ENCODE measurements around the gene FYCO1. TPM values are rescaled to one million over a fixed set of nuclear protein-coding genes. Genes with fewer than 3 reads are reported as not detected.
"Not testable (repeated sequence)": the region's sequence is repeated elsewhere in the genome, so short reads cannot be mapped to it uniquely, and the experiment has no call there.

Gene FYCO1
- 10 to 100 TPM; 21.7 to 22.6 TPM for total RNA-seq

- Mint-ChIP-seq H3K27ac (peak within 1 kb of the TSS; percentile 93), H3K27me3 (peaks cover 8% of the 10 kb centered on the region), H3K36me3 (ENCODE audit: low read depth) (peaks cover 35% of the 10 kb centered on the region), H3K9me3 (peaks cover 4% of the 10 kb centered on the region), H3K4me1 (peaks cover 46% of the 10 kb centered on the region), H3K4me3 (peak within 1 kb of the TSS; percentile 84)
- POLR2A ChIA-PET = interaction anchor here (0.9 to 10.6 kb wide), 18 partner anchors 10 to 375 kb away, joined by 3 to 177 read pairs (median 10); partner anchors contain the start of genes CCR1, CCR5 and CXCR6
- DNase-seq = peak; percentile 91
- CTCF ChIA-PET = interaction anchor here (0.8 to 2.9 kb wide), 9 partner anchors 14 to 302 kb away, joined by 3 to 13 read pairs (median 4); partner anchors contain the start of gene CXCR6
These were observed at the start of gene FYCO1 for GRCh38 chr3:45995236-45996192. TSS of gene FYCO1 (minus strand) at chr3:45995824. CDS start at chr3:45984910, 10,914 bp downstream.

- no peak overlapping the region for H3K4me3 Mint-ChIP-seq
- ChIA-PET CTCF (no interaction called here), POLR2A (no interaction called here)
- H3K9me3 Mint-ChIP-seq = peaks cover 8% of the 10 kb centered on the region
- H3K27me3 Mint-ChIP-seq = peaks cover 25% of the 10 kb centered on the region
- H3K4me1 Mint-ChIP-seq = no peaks in the 10 kb centered on the region
- no peaks in the 10 kb centered on the region for H3K36me3 Mint-ChIP-seq (ENCODE audit: low read depth)
- no peak overlapping the region for H3K27ac Mint-ChIP-seq
- DNase-seq = no peak
These were observed 43.3 kb upstream of the FYCO1 start for GRCh38 chr3:46038916-46039315.

DNA sequence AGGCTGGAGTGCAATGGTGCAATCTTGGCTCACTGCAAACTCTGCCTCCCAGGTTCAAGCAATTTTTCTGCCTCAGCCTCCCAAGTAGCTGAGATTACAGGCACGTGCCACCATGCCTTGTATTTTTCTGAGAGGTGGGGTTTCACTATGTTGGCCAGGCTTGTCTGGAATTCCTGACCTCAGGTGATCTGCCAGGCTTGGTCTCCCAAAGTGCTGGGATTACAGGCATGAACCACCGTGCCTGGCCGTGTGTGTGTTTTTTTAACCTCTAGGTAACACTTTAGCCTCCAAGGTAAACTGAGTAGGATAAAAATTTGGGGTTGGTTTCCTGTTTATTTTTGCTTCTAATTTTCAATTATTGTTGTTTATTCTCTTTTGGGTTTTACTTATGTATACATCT, 42.4 kb upstream of the FYCO1 start:
- H3K4me1 Mint-ChIP-seq; H3K36me3 Mint-ChIP-seq (ENCODE audit: low read depth); POLR2A ChIA-PET; DNase-seq; H3K4me3 Mint-ChIP-seq; CTCF ChIA-PET; H3K27ac Mint-ChIP-seq; H3K9me3 Mint-ChIP-seq: not testable (repeated sequence)
- peaks cover 25% of the 10 kb centered on the region for H3K27me3 Mint-ChIP-seq

DNA sequence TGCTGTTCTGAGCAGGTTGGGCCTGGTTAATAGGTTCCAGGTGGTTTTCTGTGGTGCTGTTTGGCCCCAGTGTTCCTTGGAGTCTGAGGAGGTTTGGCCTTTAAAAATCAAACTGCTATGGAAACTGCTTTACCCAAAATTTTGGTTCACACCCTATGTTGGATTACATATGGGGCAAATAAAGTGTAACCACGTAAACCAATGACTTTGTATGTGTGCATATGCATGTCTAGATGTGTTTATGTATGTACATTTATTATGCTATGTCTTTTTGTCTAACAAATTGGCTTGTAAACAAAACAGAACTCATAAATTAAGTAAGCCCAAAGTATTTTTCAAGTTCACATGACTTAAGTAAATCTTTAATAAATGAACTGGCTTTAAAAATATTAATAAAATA, 40.6 kb upstream of the FYCO1 start:
- Mint-ChIP-seq H3K27me3 (peaks cover 13% of the 10 kb centered on the region), H3K9me3 (peaks cover 4% of the 10 kb centered on the region), H3K4me3 (no peak overlapping the region), H3K27ac (no peak overlapping the region), H3K36me3 (ENCODE audit: low read depth) (no peaks in the 10 kb centered on the region), H3K4me1 (no peaks in the 10 kb centered on the region)
- CTCF ChIA-PET = no interaction called here
- POLR2A ChIA-PET = no interaction called here
- no peak for DNase-seq

- H3K4me1 Mint-ChIP-seq = no peaks in the 10 kb centered on the region
- peaks cover 11% of the 10 kb centered on the region for H3K9me3 Mint-ChIP-seq
- no peak overlapping the region for H3K4me3 Mint-ChIP-seq
- H3K36me3 Mint-ChIP-seq (ENCODE audit: low read depth) = peaks cover 9% of the 10 kb centered on the region
- no peaks in the 10 kb centered on the region for H3K27me3 Mint-ChIP-seq
- DNase-seq = no peak
- CTCF ChIA-PET = interaction anchor here (1.2 kb wide), 1 partner anchor 38 kb away, joined by 3 read pairs; no protein-coding TSS in a partner anchor
- no peak overlapping the region for H3K27ac Mint-ChIP-seq
- POLR2A ChIA-PET = no interaction called here
These were observed 36.1 kb upstream of the FYCO1 start for GRCh38 chr3:46031747-46032146.

GRCh38 chr3:46031269-46031668, 35.6 kb upstream of the FYCO1 start:
- Mint-ChIP-seq H3K27me3 (no peaks in the 10 kb centered on the region), H3K4me3 (no peak overlapping the region), H3K36me3 (ENCODE audit: low read depth) (peaks cover 9% of the 10 kb centered on the region), H3K4me1 (no peaks in the 10 kb centered on the region), H3K27ac (no peak overlapping the region), H3K9me3 (peaks cover 11% of the 10 kb centered on the region)
- POLR2A ChIA-PET = no interaction called here
- CTCF ChIA-PET = interaction anchor here (1.2 kb wide), 1 partner anchor 38 kb away, joined by 3 read pairs; no protein-coding TSS in a partner anchor
- no peak for DNase-seq

DNA sequence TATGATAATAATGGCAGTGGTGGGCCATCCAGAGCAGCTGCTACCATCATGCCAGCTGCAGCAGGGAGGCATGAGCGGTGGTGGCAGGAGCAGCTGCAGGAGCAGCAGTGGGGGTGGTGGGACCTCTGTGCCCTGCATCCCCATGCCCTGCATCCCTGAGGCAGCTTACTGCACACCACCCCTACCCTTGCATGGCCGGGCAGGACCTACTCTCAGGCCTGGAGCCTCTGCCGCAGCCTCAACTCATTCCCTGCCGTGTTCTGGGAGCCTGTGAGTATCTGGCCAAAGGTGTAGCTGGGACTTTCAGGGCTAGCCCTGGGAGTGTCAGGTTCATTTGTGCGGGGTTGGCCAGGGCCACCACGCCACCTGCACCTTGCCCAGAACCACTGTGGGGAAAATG, 35.0 kb upstream of the FYCO1 start:
- Mint-ChIP-seq H3K36me3 (ENCODE audit: low read depth) (peaks cover 9% of the 10 kb centered on the region), H3K27ac (no peak overlapping the region), H3K4me1 (no peaks in the 10 kb centered on the region), H3K4me3 (no peak overlapping the region), H3K9me3 (peaks cover 11% of the 10 kb centered on the region), H3K27me3 (no peaks in the 10 kb centered on the region)
- no peak for DNase-seq
- CTCF ChIA-PET = no interaction called here
- POLR2A ChIA-PET = no interaction called here

- H3K36me3 Mint-ChIP-seq (ENCODE audit: low read depth) = peaks cover 9% of the 10 kb centered on the region
- DNase-seq = no peak
- ChIA-PET CTCF (no interaction called here), POLR2A (no interaction called here)
- H3K27me3 Mint-ChIP-seq = peaks cover 1% of the 10 kb centered on the region
- H3K4me3 Mint-ChIP-seq = no peak overlapping the region
- no peaks in the 10 kb centered on the region for H3K4me1 Mint-ChIP-seq
- H3K27ac Mint-ChIP-seq = no peak overlapping the region
- peaks cover 11% of the 10 kb centered on the region for H3K9me3 Mint-ChIP-seq
These were observed 34.4 kb upstream of the FYCO1 start for GRCh38 chr3:46029953-46030543.

- ChIA-PET POLR2A (no interaction called here), CTCF (interaction anchor here (1.0 kb wide), 2 partner anchors 49 to 89 kb away, joined by 3 read pairs; no protein-coding TSS in a partner anchor)
- peaks cover 4% of the 10 kb centered on the region for H3K27me3 Mint-ChIP-seq
- DNase-seq = no peak
- no peak overlapping the region for H3K27ac Mint-ChIP-seq
- no peaks in the 10 kb centered on the region for H3K4me1 Mint-ChIP-seq
- peaks cover 11% of the 10 kb centered on the region for H3K9me3 Mint-ChIP-seq
- no peak overlapping the region for H3K4me3 Mint-ChIP-seq
- peaks cover 9% of the 10 kb centered on the region for H3K36me3 Mint-ChIP-seq (ENCODE audit: low read depth)
These were observed 32.2 kb upstream of the FYCO1 start for GRCh38 chr3:46027736-46028397.

- no peak within 1 kb of the TSS for H3K27ac Mint-ChIP-seq
- peaks cover 9% of the 10 kb centered on the region for H3K36me3 Mint-ChIP-seq (ENCODE audit: low read depth)
- H3K4me3 Mint-ChIP-seq = no peak within 1 kb of the TSS
- H3K9me3 Mint-ChIP-seq = peaks cover 8% of the 10 kb centered on the region
- POLR2A ChIA-PET = no interaction called here
- H3K4me1 Mint-ChIP-seq = no peaks in the 10 kb centered on the region
- H3K27me3 Mint-ChIP-seq = peaks cover 6% of the 10 kb centered on the region
- no peak for DNase-seq
- CTCF ChIA-PET = interaction anchor here (1.0 to 1.1 kb wide), 2 partner anchors 49 to 165 kb away, joined by 3 read pairs; no protein-coding TSS in a partner anchor
These were observed 31.5 kb upstream of the FYCO1 start, which contains the start of gene XCR1 for GRCh38 chr3:46027021-46027705. TSS of gene XCR1 (minus strand) at chr3:46027483. CDS start at chr3:46021947, 5,536 bp downstream.

DNA sequence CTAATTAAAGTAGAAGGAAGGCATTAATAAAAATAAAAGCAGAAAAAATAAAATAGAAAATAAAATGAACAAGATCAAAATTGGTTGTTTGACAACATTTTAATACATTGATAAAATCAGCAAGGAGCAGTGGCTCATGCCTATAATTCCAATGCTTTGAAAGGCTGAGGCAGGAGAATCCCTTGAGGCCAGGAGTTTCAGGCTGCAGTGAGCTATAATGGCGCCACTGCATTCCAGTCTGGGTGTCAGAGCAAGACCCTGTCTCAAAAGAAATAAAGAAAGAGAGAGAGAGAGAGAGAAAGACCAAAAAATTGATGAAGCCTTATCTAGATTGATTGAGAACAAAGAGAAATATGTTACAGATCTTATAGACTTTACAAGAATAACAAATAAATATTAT, 29.5 kb upstream of the FYCO1 start:
- H3K27ac Mint-ChIP-seq = no peak overlapping the region
- H3K4me1 Mint-ChIP-seq = no peaks in the 10 kb centered on the region
- H3K36me3 Mint-ChIP-seq (ENCODE audit: low read depth) = peaks cover 9% of the 10 kb centered on the region
- H3K9me3 Mint-ChIP-seq = peaks cover 12% of the 10 kb centered on the region
- CTCF ChIA-PET = no interaction called here
- H3K27me3 Mint-ChIP-seq = peaks cover 6% of the 10 kb centered on the region
- POLR2A ChIA-PET = no interaction called here
- no peak overlapping the region for H3K4me3 Mint-ChIP-seq
- DNase-seq = no peak

DNA sequence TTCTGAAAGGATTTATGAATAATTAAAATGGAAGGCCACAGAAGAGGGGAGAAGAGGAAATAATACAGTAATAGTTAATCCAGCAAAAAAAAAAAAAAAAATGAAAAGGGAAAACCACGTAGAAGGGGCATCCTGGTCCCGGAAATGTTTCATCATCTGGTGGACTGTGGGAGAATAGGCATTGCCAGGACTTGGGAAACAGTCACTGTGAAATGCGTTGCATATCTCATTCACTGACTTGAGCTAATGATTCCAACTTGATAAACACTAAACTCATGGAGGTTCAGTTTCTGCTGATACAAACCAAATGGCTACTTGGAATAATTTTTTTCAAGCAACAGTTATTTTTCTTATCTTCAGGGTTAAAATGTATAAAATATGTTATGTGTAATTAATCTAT, 28.5 kb upstream of the FYCO1 start:
- Mint-ChIP-seq H3K27ac (no peak overlapping the region), H3K9me3 (peaks cover 12% of the 10 kb centered on the region), H3K27me3 (peaks cover 6% of the 10 kb centered on the region), H3K4me3 (no peak overlapping the region), H3K36me3 (ENCODE audit: low read depth) (peaks cover 5% of the 10 kb centered on the region), H3K4me1 (peaks cover 4% of the 10 kb centered on the region)
- no peak for DNase-seq
- POLR2A ChIA-PET = no interaction called here
- CTCF ChIA-PET = interaction anchor here (0.7 kb wide), 1 partner anchor 104 kb away, joined by 3 read pairs; no protein-coding TSS in a partner anchor
